HG02852 (cell line): Measurements from ENCODE around the gene ZNF431.
"Not testable (repeated sequence)": the region's sequence is repeated elsewhere in the genome, so short reads cannot be mapped to it uniquely, and the experiment has no call there.

Experiments
- ATAC-seq: cut with Tn5 transposase; IDR thresholded peaks from one replicate; pipeline ENCODE4 v1.9.1; 2021; ENCODE audit warnings: mild to moderate bottlenecking, moderate library complexity; ENCODE audit not compliant: unreplicated experiment

ZNF431 gene

GRCh38 chr19:21143428-21143827, 1.6 kb downstream of the ZNF431 start:
- ATAC-seq, result no peak

- ATAC-seq, result no peak
Measured at GRCh38 chr19:21143854-21144253, 2.0 kb downstream of the ZNF431 start.

- no peak for ATAC-seq
Measured at GRCh38 chr19:21147540-21147939, 5.7 kb downstream of the ZNF431 start.

- no peak for ATAC-seq
Measured at GRCh38 chr19:21148681-21149080, 6.8 kb downstream of the ZNF431 start.

- no peak for ATAC-seq
Measured at GRCh38 chr19:21149877-21150276, 8.0 kb downstream of the ZNF431 start.

GRCh38 chr19:21151460-21151859, 9.6 kb downstream of the ZNF431 start:
- ATAC-seq, result no peak

GRCh38 chr19:21158523-21159135, 16.8 kb downstream of the ZNF431 start:
- no peak for ATAC-seq

GRCh38 chr19:21164541-21164940, 22.7 kb downstream of the ZNF431 start:
- no peak for ATAC-seq

- ATAC-seq, result no peak
Measured at GRCh38 chr19:21166436-21166835, 24.6 kb downstream of the ZNF431 start.

- ATAC-seq, result no peak
Measured at GRCh38 chr19:21197590-21198295, 55.9 kb downstream of the ZNF431 start.

- no peak for ATAC-seq
Measured at GRCh38 chr19:21202865-21203494, 61.1 kb downstream of the ZNF431 start.

GRCh38 chr19:21210037-21210621, 68.3 kb downstream of the ZNF431 start:
- ATAC-seq, result no peak

- ATAC-seq, result no peak
Measured at GRCh38 chr19:21221693-21222092, 79.9 kb downstream of the ZNF431 start.

- ATAC-seq, result not testable (repeated sequence)
Measured at GRCh38 chr19:21229938-21230337, 88.1 kb downstream of the ZNF431 start.

GRCh38 chr19:21233691-21234090, 91.9 kb downstream of the ZNF431 start:
- no peak for ATAC-seq

- ATAC-seq, result not testable (repeated sequence)
Measured at GRCh38 chr19:21236751-21237150, 94.9 kb downstream of the ZNF431 start.

GRCh38 chr19:21238670-21239069, 96.8 kb downstream of the ZNF431 start:
- no peak for ATAC-seq
